ENCODE results near the gene SGMS1.

Gene SGMS1

DNA sequence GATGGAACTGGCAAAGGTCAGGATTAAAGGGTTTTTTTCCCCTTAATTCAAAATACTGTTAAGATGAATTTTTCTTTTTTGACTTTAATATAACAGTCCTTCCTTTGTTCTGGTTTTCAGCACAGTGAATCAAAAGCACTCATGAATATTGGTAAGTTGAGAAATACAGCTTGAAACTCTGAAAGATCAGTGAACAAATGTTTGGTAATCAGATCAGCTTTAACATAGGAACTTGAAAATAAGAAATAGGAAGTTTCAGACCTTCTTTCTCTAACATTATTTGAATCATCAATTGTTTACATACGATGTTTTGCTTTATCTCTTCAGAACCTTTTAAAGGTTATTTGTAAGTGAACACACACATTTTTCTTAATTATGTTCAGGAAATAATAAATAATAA, 90.5 kb downstream of the SGMS1 start:
- TF ChIP-seq, protein P1, sequence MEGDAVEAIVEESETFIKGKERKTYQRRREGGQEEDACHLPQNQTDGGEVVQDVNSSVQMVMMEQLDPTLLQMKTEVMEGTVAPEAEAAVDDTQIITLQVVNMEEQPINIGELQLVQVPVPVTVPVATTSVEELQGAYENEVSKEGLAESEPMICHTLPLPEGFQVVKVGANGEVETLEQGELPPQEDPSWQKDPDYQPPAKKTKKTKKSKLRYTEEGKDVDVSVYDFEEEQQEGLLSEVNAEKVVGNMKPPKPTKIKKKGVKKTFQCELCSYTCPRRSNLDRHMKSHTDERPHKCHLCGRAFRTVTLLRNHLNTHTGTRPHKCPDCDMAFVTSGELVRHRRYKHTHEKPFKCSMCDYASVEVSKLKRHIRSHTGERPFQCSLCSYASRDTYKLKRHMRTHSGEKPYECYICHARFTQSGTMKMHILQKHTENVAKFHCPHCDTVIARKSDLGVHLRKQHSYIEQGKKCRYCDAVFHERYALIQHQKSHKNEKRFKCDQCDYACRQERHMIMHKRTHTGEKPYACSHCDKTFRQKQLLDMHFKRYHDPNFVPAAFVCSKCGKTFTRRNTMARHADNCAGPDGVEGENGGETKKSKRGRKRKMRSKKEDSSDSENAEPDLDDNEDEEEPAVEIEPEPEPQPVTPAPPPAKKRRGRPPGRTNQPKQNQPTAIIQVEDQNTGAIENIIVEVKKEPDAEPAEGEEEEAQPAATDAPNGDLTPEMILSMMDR (IDR thresholded peaks at IDR 0.05; ENCODE audit: low read length, missing control alignments), result no peak
- H3K4me3 ChIP-seq (replicated peaks; ENCODE audit: low read depth, low read length), result no peak overlapping the region
- no peak for DNase-seq (ENCODE audit: low read depth)

- TF ChIP-seq, protein P1 (IDR thresholded peaks at IDR 0.05; ENCODE audit: low read length, missing control alignments), result no peak
- DNase-seq (ENCODE audit: low read depth), result no peak
- no peak overlapping the region for H3K4me3 ChIP-seq (replicated peaks; ENCODE audit: low read depth, low read length)
These were observed 92.2 kb downstream of the SGMS1 start for GRCh38 chr10:50531388-50532077.

GRCh38 chr10:50529660-50530059, 94.1 kb downstream of the SGMS1 start:
- no peak overlapping the region for H3K4me3 ChIP-seq (replicated peaks; ENCODE audit: low read depth, low read length)
- TF ChIP-seq, protein P1 (IDR thresholded peaks at IDR 0.05; ENCODE audit: low read length, missing control alignments), result no peak
- no peak for DNase-seq (ENCODE audit: low read depth)

- TF ChIP-seq, protein P1 (IDR thresholded peaks at IDR 0.05; ENCODE audit: low read length, missing control alignments), result no peak
- no peak overlapping the region for H3K4me3 ChIP-seq (replicated peaks; ENCODE audit: low read depth, low read length)
- DNase-seq (ENCODE audit: low read depth), result no peak
These were observed 95.5 kb downstream of the SGMS1 start for GRCh38 chr10:50528206-50528605.

DNA sequence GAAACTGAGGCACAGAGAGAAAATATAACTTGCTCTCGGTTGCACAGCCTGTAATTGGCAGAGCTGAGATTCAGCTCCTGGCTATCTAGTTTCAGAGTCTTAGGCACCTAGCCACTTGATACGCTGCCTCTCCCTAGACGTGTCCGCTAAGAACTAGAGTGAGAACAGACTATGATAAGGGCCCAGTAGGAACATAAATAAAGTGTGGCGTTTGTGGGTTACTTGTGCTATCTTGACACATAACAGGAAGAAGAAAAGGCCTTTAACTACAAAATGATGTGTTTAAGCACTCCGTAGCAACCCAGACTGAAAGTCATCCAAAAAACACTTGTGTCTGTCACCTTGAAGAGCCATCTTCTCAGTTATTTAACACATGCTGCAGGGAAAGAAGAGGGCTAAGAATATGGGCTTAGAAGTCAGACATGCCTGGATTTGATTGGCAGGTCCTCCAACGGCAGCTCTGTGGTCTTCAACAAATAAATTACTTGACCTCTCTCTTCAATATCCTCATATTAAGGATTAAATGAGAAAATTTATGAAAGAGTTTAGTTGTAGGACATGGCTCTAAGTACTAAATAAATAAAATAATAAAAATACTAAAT, 96.2 kb downstream of the SGMS1 start:
- no peak for DNase-seq (ENCODE audit: low read depth)
- no peak overlapping the region for H3K4me3 ChIP-seq (replicated peaks; ENCODE audit: low read depth, low read length)
- TF ChIP-seq, protein P1 (IDR thresholded peaks at IDR 0.05; ENCODE audit: low read length, missing control alignments), result no peak

GRCh38 chr10:50526185-50526584, 97.6 kb downstream of the SGMS1 start:
- no peak for DNase-seq (ENCODE audit: low read depth)
- TF ChIP-seq, protein P1 (IDR thresholded peaks at IDR 0.05; ENCODE audit: low read length, missing control alignments), result no peak
- H3K4me3 ChIP-seq (replicated peaks; ENCODE audit: low read depth, low read length), result no peak overlapping the region

DNA sequence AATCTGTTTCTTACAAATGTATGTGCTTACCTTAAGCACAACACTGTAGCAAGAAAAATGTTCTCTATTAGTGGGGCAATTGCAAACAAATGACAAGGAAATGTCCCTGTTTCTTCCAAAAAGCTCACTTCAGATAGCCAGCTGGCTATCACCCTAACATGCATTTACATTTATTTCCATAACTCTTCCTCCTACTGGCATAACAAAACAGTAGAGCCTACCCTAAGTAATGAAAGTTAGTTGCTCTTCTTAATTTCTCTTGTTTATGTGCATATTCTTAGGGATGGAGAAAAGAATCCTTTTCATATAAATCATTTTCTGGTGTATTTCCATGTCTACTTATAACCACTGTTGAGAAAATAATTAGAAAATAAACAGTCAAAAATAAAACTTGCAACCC, 100.4 kb downstream of the SGMS1 start:
- TF ChIP-seq, protein P1 (IDR thresholded peaks at IDR 0.05; ENCODE audit: low read length, missing control alignments), result no peak
- H3K4me3 ChIP-seq (replicated peaks; ENCODE audit: low read depth, low read length), result no peak overlapping the region
- DNase-seq (ENCODE audit: low read depth), result no peak

All from fibroblast of pulmonary artery (primary cell).